SK-N-SH (cell line): ENCODE results near the gene ARHGAP5.

Source experiments
- FOXM1 ChIP-seq: IDR thresholded peaks from 2 replicates; pipeline ENCODE4 v1.4.0; 2012; ENCODE audit warnings: low read depth, mild to moderate bottlenecking
- JUND ChIP-seq: IDR thresholded peaks from 2 replicates; pipeline ENCODE4 v1.4.0; 2012
- TF ChIP-seq, protein P1 (sequence below): fragments of 200-600 bp; sonication (generic); IDR thresholded peaks from 2 replicates; pipeline ENCODE4 v1.6.1; 2017; ENCODE audit warnings: antibody characterized with exemption, mild to moderate bottlenecking, moderate library complexity

DNA sequence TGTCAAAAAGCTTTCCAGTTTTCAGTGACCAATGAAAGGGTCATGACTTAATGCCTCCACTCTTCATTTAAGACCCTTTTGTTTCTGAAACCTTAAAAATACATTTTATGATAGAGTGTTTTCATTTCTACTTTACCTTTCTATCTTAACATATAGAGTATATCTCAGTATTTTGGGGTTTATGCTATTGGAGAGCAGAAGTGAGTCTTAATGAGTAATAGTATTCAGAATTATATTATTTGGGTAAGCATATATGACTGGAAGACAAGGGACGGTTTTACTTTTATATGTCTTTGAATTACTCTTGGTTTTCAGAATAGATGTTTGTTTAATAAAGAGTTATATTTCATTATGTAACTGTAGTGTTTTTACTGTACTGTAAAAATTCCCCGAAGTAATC is 10.8 kb downstream of the ARHGAP5 start:
- TF ChIP-seq JUND (no peak), FOXM1 (no peak)
- TF ChIP-seq, protein P1, sequence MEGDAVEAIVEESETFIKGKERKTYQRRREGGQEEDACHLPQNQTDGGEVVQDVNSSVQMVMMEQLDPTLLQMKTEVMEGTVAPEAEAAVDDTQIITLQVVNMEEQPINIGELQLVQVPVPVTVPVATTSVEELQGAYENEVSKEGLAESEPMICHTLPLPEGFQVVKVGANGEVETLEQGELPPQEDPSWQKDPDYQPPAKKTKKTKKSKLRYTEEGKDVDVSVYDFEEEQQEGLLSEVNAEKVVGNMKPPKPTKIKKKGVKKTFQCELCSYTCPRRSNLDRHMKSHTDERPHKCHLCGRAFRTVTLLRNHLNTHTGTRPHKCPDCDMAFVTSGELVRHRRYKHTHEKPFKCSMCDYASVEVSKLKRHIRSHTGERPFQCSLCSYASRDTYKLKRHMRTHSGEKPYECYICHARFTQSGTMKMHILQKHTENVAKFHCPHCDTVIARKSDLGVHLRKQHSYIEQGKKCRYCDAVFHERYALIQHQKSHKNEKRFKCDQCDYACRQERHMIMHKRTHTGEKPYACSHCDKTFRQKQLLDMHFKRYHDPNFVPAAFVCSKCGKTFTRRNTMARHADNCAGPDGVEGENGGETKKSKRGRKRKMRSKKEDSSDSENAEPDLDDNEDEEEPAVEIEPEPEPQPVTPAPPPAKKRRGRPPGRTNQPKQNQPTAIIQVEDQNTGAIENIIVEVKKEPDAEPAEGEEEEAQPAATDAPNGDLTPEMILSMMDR, result no peak
